ENCODE measurements around the gene LAMB4. TPM values are rescaled to one million over a fixed set of nuclear protein-coding genes. Genes with fewer than 3 reads are reported as not detected.

The LAMB4 gene
- total RNA-seq, 1 donor from 2014 or later = not detected

DNA sequence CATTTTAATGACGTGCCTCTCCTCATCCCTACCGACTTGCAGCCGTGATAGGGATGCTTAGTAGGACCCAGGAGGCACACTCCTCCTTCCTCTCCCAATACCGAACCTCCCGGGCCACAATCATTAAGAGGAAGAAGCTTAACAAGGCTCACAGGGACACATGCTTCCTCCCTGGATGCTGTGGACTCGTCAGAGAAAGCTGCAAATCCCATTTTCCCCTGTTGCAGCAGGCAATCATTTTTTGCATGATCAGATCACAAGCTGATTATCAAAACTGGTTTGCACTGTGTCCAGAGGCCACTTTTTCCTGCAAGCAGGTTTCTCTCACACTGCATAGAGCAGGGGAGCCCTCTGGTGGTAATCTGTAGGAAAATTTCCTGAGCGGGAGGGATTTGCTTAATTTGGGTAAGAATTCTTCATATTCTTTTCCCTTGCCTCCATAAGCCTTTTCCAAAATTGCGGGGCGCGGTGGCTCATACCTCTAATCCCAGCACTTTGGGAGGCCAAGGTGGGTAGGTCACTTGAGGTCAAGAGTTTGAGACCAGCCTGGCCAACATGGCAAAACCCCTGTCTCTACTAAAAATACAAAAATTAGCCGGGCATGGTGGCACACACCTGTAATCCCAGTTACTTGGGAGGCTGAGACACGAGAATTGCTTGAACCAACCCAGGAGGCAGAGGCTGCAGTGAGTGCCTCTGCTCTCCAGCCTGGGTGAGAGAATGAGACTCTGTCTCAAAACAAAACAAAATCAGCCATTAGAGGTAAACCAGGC lies 16.1 kb upstream of the LAMB4 start:
- intact Hi-C loops (cut with DNase I) = no loop called here
- H3K9me3 ChIP-seq = no peaks in the 10 kb centered on the region
- TF ChIP-seq, protein P1, sequence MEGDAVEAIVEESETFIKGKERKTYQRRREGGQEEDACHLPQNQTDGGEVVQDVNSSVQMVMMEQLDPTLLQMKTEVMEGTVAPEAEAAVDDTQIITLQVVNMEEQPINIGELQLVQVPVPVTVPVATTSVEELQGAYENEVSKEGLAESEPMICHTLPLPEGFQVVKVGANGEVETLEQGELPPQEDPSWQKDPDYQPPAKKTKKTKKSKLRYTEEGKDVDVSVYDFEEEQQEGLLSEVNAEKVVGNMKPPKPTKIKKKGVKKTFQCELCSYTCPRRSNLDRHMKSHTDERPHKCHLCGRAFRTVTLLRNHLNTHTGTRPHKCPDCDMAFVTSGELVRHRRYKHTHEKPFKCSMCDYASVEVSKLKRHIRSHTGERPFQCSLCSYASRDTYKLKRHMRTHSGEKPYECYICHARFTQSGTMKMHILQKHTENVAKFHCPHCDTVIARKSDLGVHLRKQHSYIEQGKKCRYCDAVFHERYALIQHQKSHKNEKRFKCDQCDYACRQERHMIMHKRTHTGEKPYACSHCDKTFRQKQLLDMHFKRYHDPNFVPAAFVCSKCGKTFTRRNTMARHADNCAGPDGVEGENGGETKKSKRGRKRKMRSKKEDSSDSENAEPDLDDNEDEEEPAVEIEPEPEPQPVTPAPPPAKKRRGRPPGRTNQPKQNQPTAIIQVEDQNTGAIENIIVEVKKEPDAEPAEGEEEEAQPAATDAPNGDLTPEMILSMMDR (IDR thresholded peaks at IDR 0.05) = peak; percentile 89
- no peaks in the 10 kb centered on the region for H3K36me3 ChIP-seq
- peak; percentile 89 for ATAC-seq
- H3K4me1 ChIP-seq = peaks cover 6% of the 10 kb centered on the region
- no peak for DNase-seq
- no peak overlapping the region for H3K27ac ChIP-seq
- peaks cover 3% of the 10 kb centered on the region for H3K27me3 ChIP-seq
- no peak overlapping the region for H3K4me3 ChIP-seq

DNA sequence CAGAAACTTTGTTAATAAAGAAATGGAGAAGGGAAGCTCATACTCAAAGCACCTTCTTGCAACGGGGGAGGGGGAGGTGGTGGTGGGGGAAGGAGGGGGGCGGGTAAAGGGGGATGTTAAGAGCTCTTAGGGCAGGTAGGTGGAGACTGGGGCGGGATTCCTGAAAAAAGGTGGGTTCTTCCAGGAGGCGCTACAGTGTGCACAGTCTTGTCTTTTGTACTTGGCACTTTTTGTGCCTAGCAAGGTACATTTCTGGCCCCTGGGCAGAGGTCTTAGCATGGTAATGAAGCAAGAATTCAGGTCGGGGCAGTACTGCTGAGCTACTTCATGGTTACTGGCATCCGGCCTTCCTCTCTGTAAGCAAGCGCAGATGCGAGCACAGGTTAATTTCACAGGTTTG lies 15.2 kb upstream of the LAMB4 start:
- ATAC-seq (no peak), DNase-seq (no peak)
- Histone ChIP-seq H3K4me3 (no peak overlapping the region), H3K27me3 (peaks cover 3% of the 10 kb centered on the region), H3K27ac (no peak overlapping the region), H3K9me3 (no peaks in the 10 kb centered on the region), H3K36me3 (no peaks in the 10 kb centered on the region), H3K4me1 (peaks cover 6% of the 10 kb centered on the region)
- TF ChIP-seq, protein P1 (IDR thresholded peaks at IDR 0.05) = no peak
- intact Hi-C loops (cut with DNase I) = no loop called here

DNA sequence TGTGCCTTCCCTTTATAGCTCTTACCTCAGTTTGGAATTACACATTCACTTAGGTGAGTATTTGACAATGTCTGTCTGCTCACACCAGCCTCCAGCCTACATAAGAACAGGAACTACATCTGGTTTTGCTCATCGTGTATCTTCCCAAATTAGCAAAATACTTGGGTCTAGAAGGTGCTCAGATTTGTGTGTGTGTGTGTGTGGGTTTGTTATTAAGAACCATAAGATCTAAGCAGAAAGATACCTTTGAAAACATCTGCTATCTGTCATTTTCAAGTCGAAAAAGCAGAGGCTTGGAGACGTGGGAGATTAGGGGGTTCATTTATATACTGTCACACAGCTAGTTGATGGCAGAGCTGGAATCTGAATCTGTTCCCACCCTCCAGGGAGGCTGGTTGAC lies 14.8 kb upstream of the LAMB4 start:
- no peak for DNase-seq
- H3K4me1 ChIP-seq = peaks cover 6% of the 10 kb centered on the region
- peaks cover 3% of the 10 kb centered on the region for H3K27me3 ChIP-seq
- ATAC-seq = no peak
- TF ChIP-seq, protein P1 (IDR thresholded peaks at IDR 0.05) = no peak
- H3K27ac ChIP-seq = no peak overlapping the region
- no peaks in the 10 kb centered on the region for H3K36me3 ChIP-seq
- intact Hi-C loops (cut with DNase I) = no loop called here
- no peak overlapping the region for H3K4me3 ChIP-seq
- H3K9me3 ChIP-seq = no peaks in the 10 kb centered on the region

DNA sequence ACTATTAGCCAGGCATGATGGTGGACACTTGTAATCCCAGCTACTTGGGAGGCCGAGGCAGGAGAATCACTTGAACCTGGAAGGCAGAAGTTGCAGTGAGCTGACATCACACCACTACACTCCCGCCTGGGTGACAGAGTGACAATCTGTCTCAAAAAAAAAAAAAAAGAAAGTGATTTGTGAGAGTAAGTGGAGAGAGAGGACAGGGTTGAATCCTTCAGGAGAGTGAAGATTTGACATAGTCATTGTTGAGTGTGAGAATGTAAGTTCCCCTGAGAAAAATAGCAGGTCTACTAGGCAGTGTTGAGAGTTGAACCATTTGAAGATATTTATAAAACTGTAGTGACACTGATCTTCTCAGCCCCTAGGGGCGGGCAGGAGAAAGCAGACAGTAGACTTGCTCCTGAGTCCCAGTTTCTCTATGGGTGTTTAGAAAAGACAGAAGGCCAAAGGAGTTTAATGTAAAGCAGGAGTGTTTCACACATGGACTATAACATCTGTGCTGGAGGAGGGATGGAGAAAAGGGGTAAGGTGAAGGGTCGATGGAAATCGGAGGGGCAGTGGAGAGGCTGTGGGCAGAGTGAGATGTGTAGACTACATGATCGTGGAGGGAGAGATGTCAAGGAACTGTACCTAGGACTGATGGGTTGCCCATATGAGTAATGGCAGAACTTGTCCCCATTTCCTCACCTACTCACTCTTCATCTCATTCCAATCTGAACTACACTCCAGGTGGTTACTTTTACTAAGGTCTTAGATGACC lies 13.7 kb upstream of the LAMB4 start:
- no peak overlapping the region for H3K27ac ChIP-seq
- DNase-seq = no peak
- no peaks in the 10 kb centered on the region for H3K27me3 ChIP-seq
- no peaks in the 10 kb centered on the region for H3K36me3 ChIP-seq
- H3K9me3 ChIP-seq = no peaks in the 10 kb centered on the region
- peaks cover 6% of the 10 kb centered on the region for H3K4me1 ChIP-seq
- ATAC-seq = no peak
- TF ChIP-seq, protein P1 (IDR thresholded peaks at IDR 0.05) = no peak
- H3K4me3 ChIP-seq = no peak overlapping the region
- intact Hi-C loops (cut with DNase I) = no loop called here

DNA sequence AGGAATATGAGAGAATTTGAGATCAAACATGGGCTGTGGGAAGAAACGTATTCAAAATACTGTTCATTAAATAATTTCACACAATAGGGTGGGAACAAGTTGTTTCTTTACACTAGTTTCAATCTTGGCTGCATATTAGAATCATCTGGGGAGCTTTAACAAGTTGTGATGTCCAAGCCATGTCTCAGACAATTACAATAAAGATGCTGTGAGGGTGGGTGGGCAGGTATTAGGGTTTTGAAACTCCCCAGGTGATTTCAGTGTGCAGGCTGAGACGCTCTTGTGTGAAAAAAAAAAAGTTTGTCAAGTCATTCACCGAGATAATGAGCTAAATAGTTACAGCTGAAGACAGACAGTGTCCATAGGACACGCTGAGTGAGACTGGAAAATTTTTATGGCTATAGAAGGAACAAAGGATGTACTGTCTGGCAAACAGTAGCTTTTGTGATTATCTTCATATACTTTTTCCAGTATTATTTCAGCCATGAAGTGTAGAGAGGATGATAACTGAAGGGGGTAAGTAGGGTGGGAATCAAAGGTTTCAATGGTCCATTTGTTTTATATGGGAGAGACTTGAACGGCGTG lies 12.6 kb upstream of the LAMB4 start:
- no peaks in the 10 kb centered on the region for H3K36me3 ChIP-seq
- intact Hi-C loops (cut with DNase I) = no loop called here
- H3K27ac ChIP-seq = no peak overlapping the region
- no peak for ATAC-seq
- no peaks in the 10 kb centered on the region for H3K27me3 ChIP-seq
- no peak overlapping the region for H3K4me3 ChIP-seq
- peaks cover 6% of the 10 kb centered on the region for H3K4me1 ChIP-seq
- DNase-seq = no peak
- TF ChIP-seq, protein P1 (IDR thresholded peaks at IDR 0.05) = no peak
- H3K9me3 ChIP-seq = no peaks in the 10 kb centered on the region
